Chondrocyte (in vitro differentiated cells): ENCODE measurements around the gene NSD2. TPM values are rescaled to one million over a fixed set of nuclear protein-coding genes. Genes with fewer than 3 reads are reported as not detected.

Source experiments
- DNase-seq: peaks from one replicate; pipeline ENCODE4 v3.0.0; 2021; ENCODE audit warnings: mixed read lengths, low spot score
- H3K27ac Mint-ChIP-seq: one replicate; pipeline ENCODE4 v1.8.0; 2021; ENCODE audit warnings: mild to moderate bottlenecking, moderate library complexity, mixed read lengths; ENCODE audit not compliant: unreplicated experiment
- H3K27me3 Mint-ChIP-seq: 2 replicates; pipeline ENCODE4 v1.8.0; 2021; ENCODE audit warnings: low read depth, mixed read lengths
- H3K36me3 Mint-ChIP-seq: 2 replicates; pipeline ENCODE4 v1.8.0; 2021; ENCODE audit warnings: low read depth, mixed read lengths
- H3K4me1 Mint-ChIP-seq: 2 replicates; pipeline ENCODE4 v1.8.0; 2021; ENCODE audit warnings: low read depth, mild to moderate bottlenecking, mixed read lengths
- H3K4me3 Mint-ChIP-seq: one replicate; pipeline ENCODE4 v1.8.0; 2021; ENCODE audit warnings: mild to moderate bottlenecking, moderate library complexity, mixed read lengths; ENCODE audit not compliant: unreplicated experiment
- H3K9me3 Mint-ChIP-seq: 2 replicates; pipeline ENCODE4 v1.8.0; 2021; ENCODE audit warnings: low read depth, mixed read lengths
- total RNA-seq: library from RNA; stranded (reverse); gene quantifications from 3 replicates; pipeline ENCODE4 v1.2.1, GENCODE V29; 2021
- TF ChIP-seq, protein P1 (sequence below): fragments of 200-600 bp; sonication (generic); IDR thresholded peaks from 2 replicates; pipeline ENCODE4 v1.5.0; 2021; ENCODE audit warnings: antibody characterized with exemption, mild to moderate bottlenecking, moderate library complexity

The NSD2 gene
- total RNA-seq, 1 donor from 2014 or later = 53.5 TPM

DNA sequence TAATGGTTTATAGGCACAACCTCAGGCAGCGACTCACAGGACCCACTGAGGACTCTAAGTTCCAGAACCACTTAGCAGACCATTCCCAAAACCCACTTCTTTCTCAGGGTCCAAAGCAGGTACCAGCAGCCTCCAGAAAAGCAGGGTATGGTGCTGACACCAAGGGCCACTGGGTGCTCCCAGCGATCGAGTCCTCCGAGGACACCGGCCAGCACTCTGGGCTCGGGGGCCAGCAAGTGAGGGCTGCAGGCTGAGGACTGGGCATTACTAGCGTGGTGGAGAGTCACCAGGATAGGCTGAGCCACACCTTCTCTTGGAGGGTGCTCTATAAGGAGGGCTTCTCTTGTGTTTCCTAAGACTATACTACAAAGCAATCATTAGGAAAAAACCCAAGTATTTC lies 34.5 kb upstream of the NSD2 start:
- H3K4me1 Mint-ChIP-seq = peaks cover 3% of the 10 kb centered on the region
- DNase-seq = no peak
- no peaks in the 10 kb centered on the region for H3K27me3 Mint-ChIP-seq
- H3K4me3 Mint-ChIP-seq = no peak overlapping the region
- no peak overlapping the region for H3K27ac Mint-ChIP-seq
- TF ChIP-seq, protein P1, sequence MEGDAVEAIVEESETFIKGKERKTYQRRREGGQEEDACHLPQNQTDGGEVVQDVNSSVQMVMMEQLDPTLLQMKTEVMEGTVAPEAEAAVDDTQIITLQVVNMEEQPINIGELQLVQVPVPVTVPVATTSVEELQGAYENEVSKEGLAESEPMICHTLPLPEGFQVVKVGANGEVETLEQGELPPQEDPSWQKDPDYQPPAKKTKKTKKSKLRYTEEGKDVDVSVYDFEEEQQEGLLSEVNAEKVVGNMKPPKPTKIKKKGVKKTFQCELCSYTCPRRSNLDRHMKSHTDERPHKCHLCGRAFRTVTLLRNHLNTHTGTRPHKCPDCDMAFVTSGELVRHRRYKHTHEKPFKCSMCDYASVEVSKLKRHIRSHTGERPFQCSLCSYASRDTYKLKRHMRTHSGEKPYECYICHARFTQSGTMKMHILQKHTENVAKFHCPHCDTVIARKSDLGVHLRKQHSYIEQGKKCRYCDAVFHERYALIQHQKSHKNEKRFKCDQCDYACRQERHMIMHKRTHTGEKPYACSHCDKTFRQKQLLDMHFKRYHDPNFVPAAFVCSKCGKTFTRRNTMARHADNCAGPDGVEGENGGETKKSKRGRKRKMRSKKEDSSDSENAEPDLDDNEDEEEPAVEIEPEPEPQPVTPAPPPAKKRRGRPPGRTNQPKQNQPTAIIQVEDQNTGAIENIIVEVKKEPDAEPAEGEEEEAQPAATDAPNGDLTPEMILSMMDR = no peak
- H3K36me3 Mint-ChIP-seq = peaks cover 26% of the 10 kb centered on the region
- H3K9me3 Mint-ChIP-seq = no peaks in the 10 kb centered on the region

DNA sequence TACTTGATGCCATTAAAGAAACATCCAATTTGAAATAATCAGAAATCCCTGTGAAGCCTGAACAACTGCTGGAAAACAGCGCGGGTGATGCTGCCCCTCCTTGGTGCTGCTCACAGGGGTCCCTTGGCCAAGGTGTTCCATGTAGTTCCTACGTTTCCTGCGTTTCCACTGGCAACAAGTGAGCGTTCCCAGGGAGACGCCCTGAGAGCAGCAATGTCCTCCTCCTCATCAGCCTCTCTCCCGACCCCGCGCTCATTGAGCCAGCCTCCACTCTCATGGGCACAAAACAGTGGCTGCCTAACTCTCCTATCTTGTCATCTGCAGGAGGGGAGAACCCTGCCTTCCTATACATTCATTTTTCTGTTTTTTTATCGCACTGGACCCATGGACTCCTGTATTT lies 34.1 kb upstream of the NSD2 start:
- Mint-ChIP-seq H3K36me3 (peaks cover 24% of the 10 kb centered on the region), H3K4me3 (no peak overlapping the region), H3K27ac (no peak overlapping the region), H3K27me3 (no peaks in the 10 kb centered on the region), H3K4me1 (peaks cover 7% of the 10 kb centered on the region), H3K9me3 (no peaks in the 10 kb centered on the region)
- DNase-seq = no peak
- TF ChIP-seq, protein P1 = no peak

DNA sequence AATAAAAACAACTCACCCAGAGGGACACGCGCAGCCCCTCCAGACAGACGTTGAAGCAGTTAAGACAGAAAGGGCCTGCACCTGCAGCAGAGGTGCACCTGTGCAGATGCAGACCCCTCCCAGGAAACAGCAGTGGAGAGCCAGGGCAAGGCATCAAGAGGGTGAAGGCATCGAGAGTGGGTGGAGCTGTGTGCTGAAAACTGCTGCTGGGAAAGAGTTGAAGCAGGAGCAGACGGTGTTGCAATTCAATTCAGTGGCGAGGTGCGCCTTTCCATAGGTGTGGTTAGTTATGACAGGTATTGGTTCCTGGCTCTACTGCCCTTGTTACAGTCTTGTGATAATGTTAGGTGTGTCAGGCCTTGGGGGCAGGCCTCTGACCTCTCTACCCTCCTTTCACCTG lies 31.9 kb upstream of the NSD2 start:
- Mint-ChIP-seq H3K27ac (no peak overlapping the region), H3K9me3 (no peaks in the 10 kb centered on the region), H3K27me3 (no peaks in the 10 kb centered on the region), H3K4me3 (no peak overlapping the region), H3K4me1 (peaks cover 29% of the 10 kb centered on the region), H3K36me3 (peaks cover 16% of the 10 kb centered on the region)
- no peak for DNase-seq
- TF ChIP-seq, protein P1 = no peak

GRCh38 chr4:1841201-1841886 lies 29.8 kb upstream of the NSD2 start:
- no peak overlapping the region for H3K4me3 Mint-ChIP-seq
- no peak for DNase-seq
- peaks cover 9% of the 10 kb centered on the region for H3K36me3 Mint-ChIP-seq
- H3K27ac Mint-ChIP-seq = peak overlapping the region; percentile 54
- TF ChIP-seq, protein P1 = no peak
- peaks cover 30% of the 10 kb centered on the region for H3K4me1 Mint-ChIP-seq
- no peaks in the 10 kb centered on the region for H3K27me3 Mint-ChIP-seq
- H3K9me3 Mint-ChIP-seq = no peaks in the 10 kb centered on the region

- DNase-seq = no peak
- H3K36me3 Mint-ChIP-seq = peaks cover 10% of the 10 kb centered on the region
- peaks cover 30% of the 10 kb centered on the region for H3K4me1 Mint-ChIP-seq
- H3K4me3 Mint-ChIP-seq = no peak overlapping the region
- TF ChIP-seq, protein P1 = no peak
- H3K9me3 Mint-ChIP-seq = no peaks in the 10 kb centered on the region
- no peaks in the 10 kb centered on the region for H3K27me3 Mint-ChIP-seq
- H3K27ac Mint-ChIP-seq = peak overlapping the region; percentile 54
These were observed 29.3 kb upstream of the NSD2 start for GRCh38 chr4:1841887-1842210.
